ENCODE data around the gene SAMHD1. TPM values are rescaled to one million over a fixed set of nuclear protein-coding genes. Genes with fewer than 3 reads are reported as not detected.
"Not testable (repeated sequence)": the region's sequence is repeated elsewhere in the genome, so short reads cannot be mapped to it uniquely, and the experiment has no call there.

Gene SAMHD1
- total RNA-seq, 1 donor from 2014 or later, result 13.8 TPM

DNA sequence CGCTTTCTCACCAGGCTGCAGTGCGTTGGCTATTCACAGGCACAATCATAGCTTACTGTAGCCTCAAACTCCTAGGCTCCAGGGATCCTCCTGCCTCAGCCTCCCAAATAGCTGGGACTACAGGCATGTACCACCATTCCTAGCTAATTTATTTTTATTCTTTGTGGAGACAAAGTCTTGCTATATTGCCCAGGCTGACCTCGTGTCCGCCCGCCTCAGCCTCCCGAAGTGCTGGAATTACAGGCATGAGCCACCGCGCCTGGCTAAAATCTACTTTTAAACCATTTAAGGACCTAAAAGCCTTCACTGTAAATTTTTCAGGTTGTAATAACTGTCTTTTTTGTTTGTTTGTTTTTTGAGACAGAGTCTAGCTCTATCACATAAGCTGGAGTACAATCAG is 15.2 kb downstream of the SAMHD1 start:
- TF ChIP-seq, protein P1, sequence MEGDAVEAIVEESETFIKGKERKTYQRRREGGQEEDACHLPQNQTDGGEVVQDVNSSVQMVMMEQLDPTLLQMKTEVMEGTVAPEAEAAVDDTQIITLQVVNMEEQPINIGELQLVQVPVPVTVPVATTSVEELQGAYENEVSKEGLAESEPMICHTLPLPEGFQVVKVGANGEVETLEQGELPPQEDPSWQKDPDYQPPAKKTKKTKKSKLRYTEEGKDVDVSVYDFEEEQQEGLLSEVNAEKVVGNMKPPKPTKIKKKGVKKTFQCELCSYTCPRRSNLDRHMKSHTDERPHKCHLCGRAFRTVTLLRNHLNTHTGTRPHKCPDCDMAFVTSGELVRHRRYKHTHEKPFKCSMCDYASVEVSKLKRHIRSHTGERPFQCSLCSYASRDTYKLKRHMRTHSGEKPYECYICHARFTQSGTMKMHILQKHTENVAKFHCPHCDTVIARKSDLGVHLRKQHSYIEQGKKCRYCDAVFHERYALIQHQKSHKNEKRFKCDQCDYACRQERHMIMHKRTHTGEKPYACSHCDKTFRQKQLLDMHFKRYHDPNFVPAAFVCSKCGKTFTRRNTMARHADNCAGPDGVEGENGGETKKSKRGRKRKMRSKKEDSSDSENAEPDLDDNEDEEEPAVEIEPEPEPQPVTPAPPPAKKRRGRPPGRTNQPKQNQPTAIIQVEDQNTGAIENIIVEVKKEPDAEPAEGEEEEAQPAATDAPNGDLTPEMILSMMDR (conservative IDR thresholded peaks at IDR 0.05), result no peak
- H3K27me3 Mint-ChIP-seq (ENCODE audit: low read depth), result no peaks in the 10 kb centered on the region
- no peak overlapping the region for H3K27ac Mint-ChIP-seq (ENCODE audit: unreplicated experiment)
- no peak for DNase-seq (ENCODE audit: low read depth, low spot score)
- no peaks in the 10 kb centered on the region for H3K9me3 Mint-ChIP-seq
- no peak overlapping the region for H3K4me3 Mint-ChIP-seq
- no peaks in the 10 kb centered on the region for H3K36me3 Mint-ChIP-seq (ENCODE audit: low read depth)
- peaks cover 7% of the 10 kb centered on the region for H3K4me1 Mint-ChIP-seq

DNA sequence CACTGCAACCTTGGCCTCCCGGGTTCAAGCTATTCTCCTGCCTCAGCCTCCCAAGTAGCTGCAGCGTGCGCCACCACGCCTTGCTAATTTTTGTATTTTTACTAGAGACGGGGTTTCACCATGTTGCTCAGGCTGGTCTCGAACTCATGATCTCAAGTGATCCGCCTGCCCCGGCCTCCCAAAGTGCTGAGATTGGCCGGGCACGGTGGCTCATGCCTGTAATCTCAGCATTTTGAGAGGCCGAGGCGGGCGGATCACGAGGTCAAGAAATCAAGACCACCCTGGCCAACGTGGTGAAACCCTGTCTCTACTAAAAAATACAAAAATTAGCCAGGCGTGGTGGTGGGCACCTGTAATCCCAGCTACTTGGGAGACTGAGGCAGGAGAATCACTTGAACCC is 17.9 kb downstream of the SAMHD1 start:
- H3K4me3 Mint-ChIP-seq; H3K27ac Mint-ChIP-seq (ENCODE audit: unreplicated experiment); H3K27me3 Mint-ChIP-seq (ENCODE audit: low read depth); H3K4me1 Mint-ChIP-seq; H3K36me3 Mint-ChIP-seq (ENCODE audit: low read depth); DNase-seq (ENCODE audit: low read depth, low spot score); H3K9me3 Mint-ChIP-seq: not testable (repeated sequence)

DNA sequence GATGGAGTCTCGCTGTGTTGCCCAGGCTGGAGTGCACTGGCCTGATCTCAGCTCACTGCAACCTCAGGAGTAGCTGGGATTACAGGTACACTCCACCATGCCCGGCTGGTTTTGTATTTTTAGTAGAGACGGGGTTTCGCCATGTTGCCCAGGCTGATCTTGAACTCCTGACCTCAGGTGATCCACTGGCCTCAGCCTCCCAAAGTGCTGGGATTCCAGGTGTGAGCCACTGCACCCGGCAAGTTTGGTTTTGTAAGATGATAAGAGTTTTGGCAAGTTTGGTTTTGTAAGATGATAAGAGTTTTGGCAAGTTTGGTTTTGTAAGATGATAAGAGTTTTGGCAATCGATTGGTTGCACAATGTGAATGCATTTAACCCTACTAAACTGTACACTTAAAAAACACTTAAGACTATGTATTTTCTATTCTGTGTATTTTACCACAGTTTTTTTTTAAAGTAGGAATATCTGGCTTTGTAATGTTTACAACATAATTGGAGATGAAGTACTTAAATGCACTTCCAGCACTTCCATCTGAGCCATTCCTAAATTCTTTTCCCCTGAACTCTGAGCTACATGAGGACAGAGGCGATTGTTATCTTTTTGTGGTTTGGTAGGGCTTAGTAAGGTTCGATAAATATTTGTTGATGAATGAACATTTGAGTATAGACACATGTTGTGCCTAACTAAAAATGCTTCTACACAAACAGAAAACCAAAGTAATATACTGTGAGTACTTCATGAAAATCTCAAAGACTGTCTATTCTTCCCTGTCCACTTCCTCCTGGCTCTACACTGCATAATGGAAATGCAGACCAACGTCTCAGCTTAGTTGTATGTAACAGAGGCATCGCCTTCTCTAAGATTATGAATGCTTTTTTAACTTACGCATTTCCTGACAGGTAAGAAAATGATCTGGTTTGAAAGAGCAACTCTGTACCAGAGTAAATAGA is 18.8 kb downstream of the SAMHD1 start:
- Mint-ChIP-seq H3K27me3 (ENCODE audit: low read depth) (no peaks in the 10 kb centered on the region), H3K36me3 (ENCODE audit: low read depth) (no peaks in the 10 kb centered on the region), H3K4me1 (peaks cover 7% of the 10 kb centered on the region), H3K4me3 (no peak overlapping the region), H3K27ac (ENCODE audit: unreplicated experiment) (no peak overlapping the region), H3K9me3 (no peaks in the 10 kb centered on the region)
- DNase-seq (ENCODE audit: low read depth, low spot score), result no peak
- TF ChIP-seq, protein P1 (conservative IDR thresholded peaks at IDR 0.05), result no peak

DNA sequence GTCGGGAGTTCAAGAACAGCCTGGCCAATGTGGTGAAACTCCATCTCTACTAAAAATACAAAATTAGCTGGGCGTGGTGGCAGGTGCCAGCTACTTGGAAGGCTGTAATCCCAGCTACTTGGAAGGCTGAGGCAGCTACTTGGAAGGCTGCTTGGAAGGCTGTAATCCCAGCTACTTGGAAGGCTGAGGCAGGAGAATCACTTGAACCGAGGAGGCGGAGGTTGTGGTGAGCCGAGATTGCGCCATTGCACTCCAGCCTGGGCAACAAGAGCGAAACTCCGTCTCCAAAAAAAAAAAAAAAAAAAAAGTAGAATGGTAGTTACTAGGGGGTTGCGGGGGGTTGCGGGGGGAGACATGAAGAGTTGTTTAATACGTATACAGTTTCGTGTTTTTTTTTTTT is 19.4 kb downstream of the SAMHD1 start:
- not testable (repeated sequence) for H3K4me1 Mint-ChIP-seq; DNase-seq (ENCODE audit: low read depth, low spot score); H3K4me3 Mint-ChIP-seq; H3K27ac Mint-ChIP-seq (ENCODE audit: unreplicated experiment); H3K9me3 Mint-ChIP-seq; H3K36me3 Mint-ChIP-seq (ENCODE audit: low read depth); H3K27me3 Mint-ChIP-seq (ENCODE audit: low read depth)

DNA sequence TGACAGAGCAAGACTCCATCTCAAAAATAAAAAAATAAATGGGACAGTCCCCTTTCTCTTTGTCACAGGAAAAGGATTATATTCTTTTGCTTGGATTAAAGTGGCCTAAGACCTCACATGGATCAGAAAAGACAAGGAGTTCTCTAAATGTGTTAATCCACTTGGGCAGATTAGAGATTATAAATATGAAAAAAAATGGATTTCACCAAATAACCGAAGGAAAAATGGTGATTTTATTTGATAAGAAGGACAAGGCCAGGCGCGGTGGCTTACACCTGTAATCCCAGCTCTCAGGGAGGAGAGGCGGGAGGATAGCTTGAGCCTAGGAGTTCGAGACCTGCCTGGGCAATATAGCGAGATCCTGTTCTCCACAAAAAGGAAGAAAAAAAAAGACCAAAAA is 21.8 kb downstream of the SAMHD1 start:
- TF ChIP-seq, protein P1 (conservative IDR thresholded peaks at IDR 0.05), result no peak
- Mint-ChIP-seq H3K4me3 (no peak overlapping the region), H3K4me1 (no peaks in the 10 kb centered on the region), H3K27me3 (ENCODE audit: low read depth) (no peaks in the 10 kb centered on the region), H3K9me3 (no peaks in the 10 kb centered on the region), H3K27ac (ENCODE audit: unreplicated experiment) (no peak overlapping the region), H3K36me3 (ENCODE audit: low read depth) (no peaks in the 10 kb centered on the region)
- no peak for DNase-seq (ENCODE audit: low read depth, low spot score)

DNA sequence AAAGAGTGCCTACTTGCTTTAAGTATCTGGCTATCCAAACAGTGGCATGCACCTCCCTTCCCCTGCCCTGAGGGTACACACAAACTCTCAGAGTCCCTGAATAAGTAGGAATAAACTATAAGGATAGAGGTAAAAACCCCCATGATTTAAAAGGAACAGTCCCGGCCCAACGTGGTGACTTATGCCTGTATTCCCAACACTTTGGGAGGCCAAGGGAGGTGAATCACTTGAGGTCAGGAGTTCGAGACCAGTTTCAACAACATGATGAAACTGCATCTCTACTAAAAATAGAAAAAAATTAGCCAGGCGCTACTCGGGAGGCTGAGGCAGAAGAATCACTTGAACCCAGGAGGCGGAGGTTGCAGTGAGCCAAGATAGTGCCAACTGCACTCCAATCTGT is 22.2 kb downstream of the SAMHD1 start:
- H3K36me3 Mint-ChIP-seq (ENCODE audit: low read depth), result no peaks in the 10 kb centered on the region
- no peaks in the 10 kb centered on the region for H3K9me3 Mint-ChIP-seq
- no peak overlapping the region for H3K27ac Mint-ChIP-seq (ENCODE audit: unreplicated experiment)
- no peaks in the 10 kb centered on the region for H3K27me3 Mint-ChIP-seq (ENCODE audit: low read depth)
- H3K4me1 Mint-ChIP-seq, result no peaks in the 10 kb centered on the region
- DNase-seq (ENCODE audit: low read depth, low spot score), result no peak
- TF ChIP-seq, protein P1 (conservative IDR thresholded peaks at IDR 0.05), result no peak
- H3K4me3 Mint-ChIP-seq, result no peak overlapping the region

Data from neural crest cell (in vitro differentiated cells).